Measurements from ENCODE around the gene DYNC1I1. TPM values are rescaled to one million over a fixed set of nuclear protein-coding genes. Genes with fewer than 3 reads are reported as not detected.

DYNC1I1 gene
- total RNA-seq, 1 donor from 2014 or later = 11.0 TPM

DNA sequence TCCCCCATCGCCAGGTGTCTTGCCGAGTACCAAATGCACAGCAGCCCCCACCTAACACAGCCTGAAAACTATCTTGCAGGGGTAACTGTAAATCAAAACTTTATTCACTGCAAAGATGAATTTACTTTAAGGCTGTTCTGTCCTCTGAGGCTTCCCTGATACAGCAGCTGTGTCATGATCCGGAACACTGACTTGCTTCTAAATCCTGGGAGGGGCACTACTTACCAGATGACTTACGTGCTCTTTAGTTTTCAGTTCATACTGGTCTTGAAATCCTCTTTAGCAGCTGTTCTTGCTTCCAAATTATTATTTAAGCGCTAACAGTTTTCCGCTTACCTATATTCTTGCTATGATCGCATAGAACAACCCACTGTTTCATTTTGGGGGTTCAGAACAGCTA, 4.9 kb downstream of the DYNC1I1 start:
- no peak for DNase-seq
- no peaks in the 10 kb centered on the region for H3K36me3 Mint-ChIP-seq (ENCODE audit: unreplicated experiment)
- peaks cover 2% of the 10 kb centered on the region for H3K27me3 Mint-ChIP-seq (ENCODE audit: unreplicated experiment)
- no peak overlapping the region for H3K4me3 Mint-ChIP-seq (ENCODE audit: unreplicated experiment)
- H3K4me1 Mint-ChIP-seq (ENCODE audit: low read depth, unreplicated experiment) = peaks cover 6% of the 10 kb centered on the region
- no peak overlapping the region for H3K27ac Mint-ChIP-seq (ENCODE audit: unreplicated experiment)
- peaks cover 2% of the 10 kb centered on the region for H3K9me3 Mint-ChIP-seq (ENCODE audit: unreplicated experiment)
- TF ChIP-seq, protein P1, sequence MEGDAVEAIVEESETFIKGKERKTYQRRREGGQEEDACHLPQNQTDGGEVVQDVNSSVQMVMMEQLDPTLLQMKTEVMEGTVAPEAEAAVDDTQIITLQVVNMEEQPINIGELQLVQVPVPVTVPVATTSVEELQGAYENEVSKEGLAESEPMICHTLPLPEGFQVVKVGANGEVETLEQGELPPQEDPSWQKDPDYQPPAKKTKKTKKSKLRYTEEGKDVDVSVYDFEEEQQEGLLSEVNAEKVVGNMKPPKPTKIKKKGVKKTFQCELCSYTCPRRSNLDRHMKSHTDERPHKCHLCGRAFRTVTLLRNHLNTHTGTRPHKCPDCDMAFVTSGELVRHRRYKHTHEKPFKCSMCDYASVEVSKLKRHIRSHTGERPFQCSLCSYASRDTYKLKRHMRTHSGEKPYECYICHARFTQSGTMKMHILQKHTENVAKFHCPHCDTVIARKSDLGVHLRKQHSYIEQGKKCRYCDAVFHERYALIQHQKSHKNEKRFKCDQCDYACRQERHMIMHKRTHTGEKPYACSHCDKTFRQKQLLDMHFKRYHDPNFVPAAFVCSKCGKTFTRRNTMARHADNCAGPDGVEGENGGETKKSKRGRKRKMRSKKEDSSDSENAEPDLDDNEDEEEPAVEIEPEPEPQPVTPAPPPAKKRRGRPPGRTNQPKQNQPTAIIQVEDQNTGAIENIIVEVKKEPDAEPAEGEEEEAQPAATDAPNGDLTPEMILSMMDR (IDR thresholded peaks at IDR 0.05; ENCODE audit: partially characterized antibody, unreplicated experiment) = no peak

DNA sequence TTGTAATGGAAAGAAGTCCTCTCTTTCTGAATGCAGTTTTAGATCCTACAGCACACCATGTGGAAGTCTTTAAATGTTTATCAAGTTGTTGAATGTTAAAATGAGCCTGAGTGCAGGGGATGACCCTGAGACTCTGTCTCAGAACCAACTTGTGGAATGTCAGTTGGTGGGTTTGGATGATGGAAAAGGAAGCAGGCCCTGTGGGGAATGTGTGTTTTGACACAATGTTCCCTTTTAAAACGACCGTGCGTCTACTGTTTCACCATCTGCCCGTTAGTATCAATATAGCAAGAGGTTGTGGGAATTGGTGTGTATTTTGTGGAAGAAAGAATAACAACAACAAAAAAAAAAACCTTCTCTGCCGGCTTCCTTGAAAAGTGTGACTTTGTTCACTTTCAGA, 8.3 kb downstream of the DYNC1I1 start:
- TF ChIP-seq, protein P1 (IDR thresholded peaks at IDR 0.05; ENCODE audit: partially characterized antibody, unreplicated experiment) = no peak
- Mint-ChIP-seq H3K4me1 (ENCODE audit: low read depth, unreplicated experiment) (no peaks in the 10 kb centered on the region), H3K27ac (ENCODE audit: unreplicated experiment) (no peak overlapping the region), H3K27me3 (ENCODE audit: unreplicated experiment) (no peaks in the 10 kb centered on the region), H3K9me3 (ENCODE audit: unreplicated experiment) (no peaks in the 10 kb centered on the region), H3K4me3 (ENCODE audit: unreplicated experiment) (no peak overlapping the region), H3K36me3 (ENCODE audit: unreplicated experiment) (no peaks in the 10 kb centered on the region)
- DNase-seq = no peak

DNA sequence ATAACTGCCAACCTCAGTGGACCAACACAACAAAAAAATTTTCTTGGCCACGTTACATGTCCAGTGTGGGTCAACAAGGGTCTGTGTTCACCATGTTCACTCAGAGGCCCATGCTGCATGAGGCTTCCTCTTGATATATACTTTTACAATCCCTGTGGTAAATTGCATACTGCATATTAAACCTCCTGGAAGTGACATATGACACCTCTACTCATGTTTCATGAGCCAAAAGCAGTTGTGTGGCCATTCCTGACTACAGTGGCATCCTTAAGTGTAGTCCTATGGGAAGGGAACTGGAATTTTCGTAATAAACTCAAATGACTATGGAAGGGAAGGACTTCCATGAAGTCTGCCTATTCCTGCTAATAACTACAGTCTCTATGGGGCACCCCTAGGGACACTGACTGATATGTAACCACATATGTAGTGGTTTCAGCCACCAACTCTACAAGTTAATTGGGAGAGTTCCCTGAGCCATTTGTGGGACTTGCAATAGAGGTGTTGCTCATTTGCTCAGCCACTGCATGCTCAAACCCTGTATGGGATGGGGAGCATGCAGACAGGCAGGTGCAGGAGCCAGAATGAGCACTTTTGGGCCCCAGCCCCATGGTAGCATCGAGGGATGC, 9.7 kb downstream of the DYNC1I1 start:
- H3K27ac Mint-ChIP-seq (ENCODE audit: unreplicated experiment) = no peak overlapping the region
- H3K27me3 Mint-ChIP-seq (ENCODE audit: unreplicated experiment) = peaks cover 2% of the 10 kb centered on the region
- H3K4me1 Mint-ChIP-seq (ENCODE audit: low read depth, unreplicated experiment) = no peaks in the 10 kb centered on the region
- TF ChIP-seq, protein P1 (IDR thresholded peaks at IDR 0.05; ENCODE audit: partially characterized antibody, unreplicated experiment) = no peak
- no peaks in the 10 kb centered on the region for H3K36me3 Mint-ChIP-seq (ENCODE audit: unreplicated experiment)
- H3K9me3 Mint-ChIP-seq (ENCODE audit: unreplicated experiment) = no peaks in the 10 kb centered on the region
- no peak for DNase-seq
- no peak overlapping the region for H3K4me3 Mint-ChIP-seq (ENCODE audit: unreplicated experiment)

DNA sequence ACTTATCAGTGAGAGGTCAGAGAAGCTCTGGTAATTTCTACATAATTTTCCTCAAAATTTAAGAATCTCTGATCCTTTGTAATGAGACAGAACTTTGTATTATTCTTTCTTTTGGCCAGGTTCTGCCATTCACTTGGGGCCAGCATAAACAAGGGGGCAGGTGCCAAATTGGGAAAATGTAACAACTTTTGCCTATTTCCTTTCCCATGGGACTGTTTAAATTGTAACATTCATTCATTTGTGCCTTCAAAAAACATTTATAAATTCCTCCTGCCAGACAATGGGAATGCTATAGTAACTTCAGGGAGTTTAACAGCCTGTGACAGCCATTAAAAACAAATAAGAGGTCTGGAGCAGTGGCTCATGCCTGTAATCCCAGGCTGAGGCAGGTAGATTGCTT, 12.4 kb downstream of the DYNC1I1 start:
- no peaks in the 10 kb centered on the region for H3K9me3 Mint-ChIP-seq (ENCODE audit: unreplicated experiment)
- H3K27ac Mint-ChIP-seq (ENCODE audit: unreplicated experiment) = no peak overlapping the region
- H3K27me3 Mint-ChIP-seq (ENCODE audit: unreplicated experiment) = peaks cover 2% of the 10 kb centered on the region
- TF ChIP-seq, protein P1 (IDR thresholded peaks at IDR 0.05; ENCODE audit: partially characterized antibody, unreplicated experiment) = no peak
- H3K36me3 Mint-ChIP-seq (ENCODE audit: unreplicated experiment) = no peaks in the 10 kb centered on the region
- DNase-seq = no peak
- no peak overlapping the region for H3K4me3 Mint-ChIP-seq (ENCODE audit: unreplicated experiment)
- peaks cover 12% of the 10 kb centered on the region for H3K4me1 Mint-ChIP-seq (ENCODE audit: low read depth, unreplicated experiment)

DNA sequence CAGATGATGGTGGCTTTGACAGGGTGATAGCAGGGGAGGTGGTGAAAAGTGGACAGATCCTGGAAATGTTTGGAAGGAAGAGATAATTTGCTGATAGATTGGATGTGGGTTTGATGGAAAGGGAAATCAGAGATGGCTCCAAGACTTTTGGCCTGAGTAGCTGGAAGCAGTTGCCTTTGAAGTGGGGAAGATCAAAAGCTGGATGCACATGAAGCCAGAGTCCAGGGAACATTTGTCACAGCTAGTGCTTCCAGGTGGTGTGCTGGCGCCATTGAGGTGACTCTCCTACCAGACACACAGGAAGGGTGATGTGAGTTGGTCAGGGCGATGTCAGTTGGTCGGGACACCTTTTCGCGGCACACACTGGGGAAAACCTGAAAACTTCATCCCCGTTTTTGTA, 15.9 kb downstream of the DYNC1I1 start:
- H3K4me1 Mint-ChIP-seq (ENCODE audit: low read depth, unreplicated experiment) = peaks cover 12% of the 10 kb centered on the region

More for the DNA sequence above, 15.9 kb downstream of the DYNC1I1 start:
- Mint-ChIP-seq H3K27me3 (ENCODE audit: unreplicated experiment) (peaks cover 4% of the 10 kb centered on the region), H3K27ac (ENCODE audit: unreplicated experiment) (no peak overlapping the region), H3K9me3 (ENCODE audit: unreplicated experiment) (no peaks in the 10 kb centered on the region), H3K36me3 (ENCODE audit: unreplicated experiment) (no peaks in the 10 kb centered on the region), H3K4me3 (ENCODE audit: unreplicated experiment) (no peak overlapping the region)
- no peak for DNase-seq
- TF ChIP-seq, protein P1 (IDR thresholded peaks at IDR 0.05; ENCODE audit: partially characterized antibody, unreplicated experiment) = no peak
